ENCODE measurements around the gene CCR6. TPM values are rescaled to one million over a fixed set of nuclear protein-coding genes. Genes with fewer than 3 reads are reported as not detected.

Gene CCR6
- total and polyA plus RNA-seq, 2 of the 13 experiments (the other 11 are each of a cell fraction or from before 2014, with no cell fraction given), result 4.5 to 8.7 TPM

DNA sequence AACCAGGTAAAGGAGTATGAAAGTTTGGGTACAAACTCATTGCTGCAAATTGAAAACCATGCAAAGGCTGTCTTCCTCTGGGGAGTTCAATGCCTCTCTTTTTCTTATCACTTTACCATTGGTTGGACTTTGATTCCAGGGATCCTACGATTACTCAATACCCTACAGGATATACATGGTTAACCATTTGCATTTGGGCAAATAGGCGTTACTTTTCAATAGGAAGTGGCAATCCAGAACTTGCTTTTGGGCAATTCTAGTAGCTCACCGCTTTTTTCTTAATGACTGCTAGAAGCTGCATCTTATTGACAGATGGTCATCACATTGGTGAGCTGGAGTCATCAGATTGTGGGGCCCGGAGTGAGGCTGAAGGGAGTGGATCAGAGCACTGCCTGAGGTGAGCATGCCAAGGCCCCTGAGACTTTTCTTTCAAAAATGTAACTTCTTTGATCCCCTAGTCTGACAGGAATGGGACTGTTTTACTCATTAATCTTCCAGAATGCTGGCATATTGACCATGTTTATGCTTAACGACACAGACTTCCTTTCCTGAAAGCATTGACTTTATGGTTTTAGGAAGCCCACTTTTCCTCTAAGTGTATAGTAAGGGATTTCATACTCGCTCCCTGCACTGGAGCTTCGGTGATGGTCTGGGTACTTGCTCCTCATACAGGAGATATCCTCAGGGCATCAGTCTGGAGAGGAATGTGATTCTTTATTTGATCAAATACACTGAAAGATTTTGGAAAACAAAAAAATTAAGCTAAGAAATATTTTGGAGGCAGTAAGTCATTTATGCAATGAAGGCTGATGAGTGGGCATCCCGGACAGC, at the start of gene CCR6 (continued):
- TF ChIP-seq, protein P1, sequence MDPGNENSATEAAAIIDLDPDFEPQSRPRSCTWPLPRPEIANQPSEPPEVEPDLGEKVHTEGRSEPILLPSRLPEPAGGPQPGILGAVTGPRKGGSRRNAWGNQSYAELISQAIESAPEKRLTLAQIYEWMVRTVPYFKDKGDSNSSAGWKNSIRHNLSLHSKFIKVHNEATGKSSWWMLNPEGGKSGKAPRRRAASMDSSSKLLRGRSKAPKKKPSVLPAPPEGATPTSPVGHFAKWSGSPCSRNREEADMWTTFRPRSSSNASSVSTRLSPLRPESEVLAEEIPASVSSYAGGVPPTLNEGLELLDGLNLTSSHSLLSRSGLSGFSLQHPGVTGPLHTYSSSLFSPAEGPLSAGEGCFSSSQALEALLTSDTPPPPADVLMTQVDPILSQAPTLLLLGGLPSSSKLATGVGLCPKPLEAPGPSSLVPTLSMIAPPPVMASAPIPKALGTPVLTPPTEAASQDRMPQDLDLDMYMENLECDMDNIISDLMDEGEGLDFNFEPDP (CRISPR knock-in tag; conservative IDR thresholded peaks at IDR 0.05), result 0 out of 2 replicates have a peak, but pooled peaks have one; percentile 88
- TF ChIP-seq MTERF4 (CRISPR knock-in tag; IDR thresholded peaks at IDR 0.05) (no peak), KDM4B (CRISPR knock-in tag; IDR thresholded peaks at IDR 0.05) (no peak), ISX (CRISPR knock-in tag; conservative IDR thresholded peaks at IDR 0.05) (no peak), HIVEP1 (CRISPR knock-in tag; IDR thresholded peaks at IDR 0.05) (no peak), EP300 (IDR thresholded peaks at IDR 0.05; ENCODE audit: low read depth in 2 of 2, low read length in 2 of 2) (peak; percentile 53 to 88; a peak in 3 of 4 replicates), EP300 (CRISPR knock-in tag; IDR thresholded peaks at IDR 0.05; ENCODE audit: borderline replicate concordance) (no peak; the same call in 1 of the 2 replicates)
- TF ChIP-seq, protein P2, sequence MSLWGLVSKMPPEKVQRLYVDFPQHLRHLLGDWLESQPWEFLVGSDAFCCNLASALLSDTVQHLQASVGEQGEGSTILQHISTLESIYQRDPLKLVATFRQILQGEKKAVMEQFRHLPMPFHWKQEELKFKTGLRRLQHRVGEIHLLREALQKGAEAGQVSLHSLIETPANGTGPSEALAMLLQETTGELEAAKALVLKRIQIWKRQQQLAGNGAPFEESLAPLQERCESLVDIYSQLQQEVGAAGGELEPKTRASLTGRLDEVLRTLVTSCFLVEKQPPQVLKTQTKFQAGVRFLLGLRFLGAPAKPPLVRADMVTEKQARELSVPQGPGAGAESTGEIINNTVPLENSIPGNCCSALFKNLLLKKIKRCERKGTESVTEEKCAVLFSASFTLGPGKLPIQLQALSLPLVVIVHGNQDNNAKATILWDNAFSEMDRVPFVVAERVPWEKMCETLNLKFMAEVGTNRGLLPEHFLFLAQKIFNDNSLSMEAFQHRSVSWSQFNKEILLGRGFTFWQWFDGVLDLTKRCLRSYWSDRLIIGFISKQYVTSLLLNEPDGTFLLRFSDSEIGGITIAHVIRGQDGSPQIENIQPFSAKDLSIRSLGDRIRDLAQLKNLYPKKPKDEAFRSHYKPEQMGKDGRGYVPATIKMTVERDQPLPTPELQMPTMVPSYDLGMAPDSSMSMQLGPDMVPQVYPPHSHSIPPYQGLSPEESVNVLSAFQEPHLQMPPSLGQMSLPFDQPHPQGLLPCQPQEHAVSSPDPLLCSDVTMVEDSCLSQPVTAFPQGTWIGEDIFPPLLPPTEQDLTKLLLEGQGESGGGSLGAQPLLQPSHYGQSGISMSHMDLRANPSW (CRISPR knock-in tag; IDR thresholded peaks at IDR 0.05; ENCODE audit: borderline replicate concordance), result no peak
- TF ChIP-seq, protein P3, sequence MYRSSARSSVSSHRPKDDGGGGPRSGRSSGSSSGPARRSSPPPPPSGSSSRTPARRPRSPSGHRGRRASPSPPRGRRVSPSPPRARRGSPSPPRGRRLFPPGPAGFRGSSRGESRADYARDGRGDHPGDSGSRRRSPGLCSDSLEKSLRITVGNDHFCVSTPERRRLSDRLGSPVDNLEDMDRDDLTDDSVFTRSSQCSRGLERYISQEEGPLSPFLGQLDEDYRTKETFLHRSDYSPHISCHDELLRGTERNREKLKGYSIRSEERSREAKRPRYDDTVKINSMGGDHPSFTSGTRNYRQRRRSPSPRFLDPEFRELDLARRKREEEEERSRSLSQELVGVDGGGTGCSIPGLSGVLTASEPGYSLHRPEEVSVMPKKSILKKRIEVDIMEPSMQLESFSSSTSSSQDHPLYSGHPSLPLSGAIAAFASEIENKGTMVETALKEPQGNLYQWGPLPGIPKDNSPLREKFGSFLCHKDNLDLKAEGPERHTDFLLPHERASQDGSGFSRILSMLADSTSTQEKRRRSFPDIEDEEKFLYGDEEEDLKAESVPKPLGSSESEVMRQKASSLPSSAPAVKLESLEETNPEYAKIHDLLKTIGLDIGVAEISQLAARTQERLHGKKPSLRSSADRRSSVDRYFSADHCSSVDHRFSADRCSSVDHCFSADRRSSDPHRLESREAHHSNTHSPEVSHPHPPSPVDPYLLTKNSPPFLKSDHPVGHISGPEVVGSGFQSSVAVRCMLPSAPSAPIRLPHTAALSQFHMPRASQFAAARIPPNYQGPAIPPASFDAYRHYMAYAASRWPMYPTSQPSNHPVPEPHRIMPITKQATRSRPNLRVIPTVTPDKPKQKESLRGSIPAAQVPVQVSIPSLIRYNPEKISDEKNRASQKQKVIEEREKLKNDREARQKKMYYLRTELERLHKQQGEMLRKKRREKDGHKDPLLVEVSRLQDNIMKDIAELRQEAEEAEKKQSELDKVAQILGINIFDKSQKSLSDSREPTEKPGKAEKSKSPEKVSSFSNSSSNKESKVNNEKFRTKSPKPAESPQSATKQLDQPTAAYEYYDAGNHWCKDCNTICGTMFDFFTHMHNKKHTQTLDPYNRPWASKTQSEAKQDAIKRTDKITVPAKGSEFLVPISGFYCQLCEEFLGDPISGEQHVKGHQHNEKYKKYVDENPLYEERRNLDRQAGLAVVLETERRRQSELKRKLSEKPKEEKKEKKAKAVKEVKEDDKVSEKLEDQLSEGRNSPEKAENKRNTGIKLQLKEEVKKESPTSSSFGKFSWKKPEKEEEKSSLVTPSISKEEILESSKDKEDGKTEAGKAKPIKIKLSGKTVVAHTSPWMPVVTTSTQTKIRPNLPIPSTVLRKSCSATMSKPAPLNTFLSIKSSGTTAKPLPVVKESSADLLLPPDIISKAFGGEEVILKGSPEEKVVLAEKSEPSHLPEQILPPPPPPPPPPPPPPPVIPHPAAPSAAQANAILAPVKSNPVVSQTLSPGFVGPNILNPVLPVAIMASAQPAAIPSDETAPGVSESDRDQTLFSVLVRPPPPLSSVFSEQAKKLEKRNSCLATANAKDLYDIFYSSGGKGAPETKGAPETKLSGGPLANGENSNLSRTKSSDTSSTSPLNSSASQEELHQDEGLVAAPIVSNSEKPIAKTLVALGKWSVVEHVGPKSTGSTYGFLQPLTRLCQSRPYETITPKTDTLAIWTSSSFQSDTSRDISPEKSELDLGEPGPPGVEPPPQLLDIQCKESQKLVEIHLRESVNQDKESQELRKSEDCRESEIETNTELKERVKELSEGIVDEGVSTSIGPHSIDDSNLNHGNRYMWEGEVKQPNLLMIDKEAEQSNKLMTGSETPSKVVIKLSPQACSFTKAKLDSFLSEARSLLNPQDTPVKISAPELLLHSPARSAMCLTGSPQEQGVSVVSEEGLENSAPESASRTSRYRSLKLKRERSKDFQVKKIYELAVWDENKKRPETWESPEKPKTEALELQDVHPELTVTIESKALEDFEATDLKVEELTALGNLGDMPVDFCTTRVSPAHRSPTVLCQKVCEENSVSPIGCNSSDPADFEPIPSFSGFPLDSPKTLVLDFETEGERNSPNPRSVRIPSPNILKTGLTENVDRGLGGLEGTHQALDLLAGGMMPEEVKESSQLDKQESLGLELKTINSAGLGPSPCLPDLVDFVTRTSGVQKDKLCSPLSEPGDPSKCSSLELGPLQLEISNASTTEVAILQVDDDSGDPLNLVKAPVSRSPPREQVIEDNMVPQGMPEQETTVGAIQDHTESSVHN (CRISPR knock-in tag; IDR thresholded peaks at IDR 0.05), result no peak
- TF ChIP-seq, protein P4, sequence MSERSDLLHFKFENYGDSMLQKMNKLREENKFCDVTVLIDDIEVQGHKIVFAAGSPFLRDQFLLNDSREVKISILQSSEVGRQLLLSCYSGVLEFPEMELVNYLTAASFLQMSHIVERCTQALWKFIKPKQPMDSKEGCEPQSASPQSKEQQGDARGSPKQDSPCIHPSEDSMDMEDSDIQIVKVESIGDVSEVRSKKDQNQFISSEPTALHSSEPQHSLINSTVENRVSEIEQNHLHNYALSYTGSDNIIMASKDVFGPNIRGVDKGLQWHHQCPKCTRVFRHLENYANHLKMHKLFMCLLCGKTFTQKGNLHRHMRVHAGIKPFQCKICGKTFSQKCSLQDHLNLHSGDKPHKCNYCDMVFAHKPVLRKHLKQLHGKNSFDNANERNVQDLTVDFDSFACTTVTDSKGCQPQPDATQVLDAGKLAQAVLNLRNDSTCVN (CRISPR knock-in tag; IDR thresholded peaks at IDR 0.05; ENCODE audit: borderline replicate concordance), result 0 out of 2 replicates have a peak, but pooled peaks have one; percentile 19

All from HepG2 (cell line).